GM12878 (cell line): ENCODE data around the gene NCKAP5.

Experiments used
- ATF3 ChIP-seq: IDR thresholded peaks from 2 replicates; pipeline ENCODE4 v1.6.1; 2011; ENCODE audit warnings: low read depth, mild to moderate bottlenecking, low read length, moderate library complexity, borderline replicate concordance; ENCODE audit errors: extremely low read depth
- CTCF ChIP-seq, 3 experiments: IDR thresholded peaks in 2 of 3; conservative IDR thresholded peaks in 1 of 3; 2 replicates each; pipeline ENCODE4 v1.5.1; 2011; ENCODE audit warnings: low read depth in 3 of 3, low read length in 3 of 3, mild to moderate bottlenecking in 3 of 3, control low read depth in 2 of 3, moderate library complexity in 2 of 3, inconsistent platforms in 1 of 3, mixed read lengths in 1 of 3; ENCODE audit not compliant: control insufficient read depth in 2 of 3, insufficient read depth in 1 of 3; ENCODE audit errors: extremely low read depth in 1 of 3
- JUNB ChIP-seq: IDR thresholded peaks from 2 replicates; pipeline ENCODE4 v1.6.1; 2016; ENCODE audit warnings: antibody characterized with exemption, mild to moderate bottlenecking
- MXI1 ChIP-seq: fragments of 150-350 bp; IDR thresholded peaks from 2 replicates; pipeline ENCODE4 v1.6.1; 2011; ENCODE audit warnings: low read depth, mild to moderate bottlenecking, inconsistent platforms, low read length, improper control_type of control experiment
- POLR2A ChIP-seq: IDR thresholded peaks from 2 replicates; pipeline ENCODE4 v1.6.1; 2011; ENCODE audit warnings: low read depth, mild to moderate bottlenecking, low read length
- POLR2AphosphoS2 ChIP-seq: IDR thresholded peaks from 2 replicates; pipeline ENCODE4 v1.6.1; 2011; ENCODE audit warnings: low read depth, mild to moderate bottlenecking, low read length, improper control_type of control experiment, moderate library complexity
- POLR2AphosphoS5 ChIP-seq: IDR thresholded peaks from 2 replicates; pipeline ENCODE4 v1.6.1; 2011; ENCODE audit warnings: mild to moderate bottlenecking, low read length, inconsistent platforms
- TAF1 ChIP-seq: IDR thresholded peaks from 2 replicates; pipeline ENCODE4 v1.6.1; 2011; ENCODE audit warnings: mild to moderate bottlenecking, low read depth, low read length, borderline replicate concordance
- ZNF274 ChIP-seq: IDR thresholded peaks from one replicate; pipeline ENCODE4 v1.8.0; 2011; ENCODE audit not compliant: insufficient read length, insufficient read depth
- ZNF592 ChIP-seq: fragments of 450-650 bp; IDR thresholded peaks from 2 replicates; pipeline ENCODE4 v1.6.1; 2017; ENCODE audit warnings: mild to moderate bottlenecking, moderate library complexity
- TF ChIP-seq, protein P1 (sequence below): IDR thresholded peaks from 2 replicates; pipeline ENCODE4 v1.6.1; 2011; ENCODE audit warnings: borderline replicate concordance, low read depth, mild to moderate bottlenecking, moderate library complexity, mixed read lengths, low read length; ENCODE audit not compliant: insufficient read depth; ENCODE audit errors: extremely low read length
- TF ChIP-seq, protein P2 (sequence below): IDR thresholded peaks from 2 replicates; pipeline ENCODE4 v1.6.1; 2011; ENCODE audit warnings: mild to moderate bottlenecking, low read depth, low read length, moderate library complexity; ENCODE audit not compliant: insufficient replicate concordance
- TF ChIP-seq, protein P3 (sequence below): IDR thresholded peaks from 2 replicates; pipeline ENCODE4 v1.6.1; 2012; ENCODE audit warnings: low read length, inconsistent platforms

DNA sequence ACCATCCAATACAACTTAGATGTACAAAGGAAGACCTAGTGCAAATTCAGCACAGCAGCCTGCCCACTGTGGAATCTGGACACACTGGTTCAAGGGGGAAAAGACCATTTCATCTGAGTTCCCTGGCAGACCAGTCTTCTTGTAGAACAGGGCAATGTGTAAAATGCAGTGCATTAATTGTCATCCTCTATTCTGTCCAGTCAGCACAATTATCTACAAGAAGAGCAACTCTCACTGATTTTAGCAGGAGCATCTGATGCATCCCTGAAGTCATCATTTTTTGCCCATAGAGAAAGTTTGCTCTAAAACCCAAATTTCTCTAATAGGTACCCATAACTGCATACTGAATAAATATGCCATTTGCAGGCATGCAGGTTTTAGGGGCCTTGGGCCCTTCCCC is 816.4 kb downstream of the NCKAP5 start:
- TF ChIP-seq, protein P1, sequence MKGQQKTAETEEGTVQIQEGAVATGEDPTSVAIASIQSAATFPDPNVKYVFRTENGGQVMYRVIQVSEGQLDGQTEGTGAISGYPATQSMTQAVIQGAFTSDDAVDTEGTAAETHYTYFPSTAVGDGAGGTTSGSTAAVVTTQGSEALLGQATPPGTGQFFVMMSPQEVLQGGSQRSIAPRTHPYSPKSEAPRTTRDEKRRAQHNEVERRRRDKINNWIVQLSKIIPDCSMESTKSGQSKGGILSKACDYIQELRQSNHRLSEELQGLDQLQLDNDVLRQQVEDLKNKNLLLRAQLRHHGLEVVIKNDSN: no peak
- no peak for TF ChIP-seq POLR2AphosphoS2
- TF ChIP-seq, protein P2, sequence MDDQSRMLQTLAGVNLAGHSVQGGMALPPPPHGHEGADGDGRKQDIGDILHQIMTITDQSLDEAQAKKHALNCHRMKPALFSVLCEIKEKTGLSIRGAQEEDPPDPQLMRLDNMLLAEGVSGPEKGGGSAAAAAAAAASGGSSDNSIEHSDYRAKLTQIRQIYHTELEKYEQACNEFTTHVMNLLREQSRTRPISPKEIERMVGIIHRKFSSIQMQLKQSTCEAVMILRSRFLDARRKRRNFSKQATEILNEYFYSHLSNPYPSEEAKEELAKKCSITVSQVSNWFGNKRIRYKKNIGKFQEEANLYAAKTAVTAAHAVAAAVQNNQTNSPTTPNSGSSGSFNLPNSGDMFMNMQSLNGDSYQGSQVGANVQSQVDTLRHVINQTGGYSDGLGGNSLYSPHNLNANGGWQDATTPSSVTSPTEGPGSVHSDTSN: no peak
- no peak for TF ChIP-seq JUNB
- no peak for TF ChIP-seq CTCF (IDR thresholded peaks at IDR 0.05 in 2 of 3, conservative IDR thresholded peaks at IDR 0.05 in 1 of 3; ENCODE audit: control insufficient read depth in 2 of 3, extremely low read depth in 1 of 3, insufficient read depth in 1 of 3, low read depth in 3 of 3, low read length in 3 of 3)
- TF ChIP-seq TAF1: no peak
- TF ChIP-seq POLR2A: no peak
- TF ChIP-seq POLR2AphosphoS5: no peak
- no peak for TF ChIP-seq ZNF592
- no peak for TF ChIP-seq ZNF274
- TF ChIP-seq MXI1: no peak
- TF ChIP-seq ATF3: no peak
- TF ChIP-seq, protein P3, sequence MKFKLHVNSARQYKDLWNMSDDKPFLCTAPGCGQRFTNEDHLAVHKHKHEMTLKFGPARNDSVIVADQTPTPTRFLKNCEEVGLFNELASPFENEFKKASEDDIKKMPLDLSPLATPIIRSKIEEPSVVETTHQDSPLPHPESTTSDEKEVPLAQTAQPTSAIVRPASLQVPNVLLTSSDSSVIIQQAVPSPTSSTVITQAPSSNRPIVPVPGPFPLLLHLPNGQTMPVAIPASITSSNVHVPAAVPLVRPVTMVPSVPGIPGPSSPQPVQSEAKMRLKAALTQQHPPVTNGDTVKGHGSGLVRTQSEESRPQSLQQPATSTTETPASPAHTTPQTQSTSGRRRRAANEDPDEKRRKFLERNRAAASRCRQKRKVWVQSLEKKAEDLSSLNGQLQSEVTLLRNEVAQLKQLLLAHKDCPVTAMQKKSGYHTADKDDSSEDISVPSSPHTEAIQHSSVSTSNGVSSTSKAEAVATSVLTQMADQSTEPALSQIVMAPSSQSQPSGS: no peak
